Stimulated activated CD4-positive, alpha-beta T cell treated with anti-CD3 and anti-CD28 coated beads, Interleukin-4, amount 100 ng/mL, for 1 hour (primary cell): Measurements from ENCODE around the gene CEP350.

Experiments used
- DNase-seq: peaks from one replicate; pipeline ENCODE4 v3.0.0-alpha.2; 2020

The CEP350 gene

DNA sequence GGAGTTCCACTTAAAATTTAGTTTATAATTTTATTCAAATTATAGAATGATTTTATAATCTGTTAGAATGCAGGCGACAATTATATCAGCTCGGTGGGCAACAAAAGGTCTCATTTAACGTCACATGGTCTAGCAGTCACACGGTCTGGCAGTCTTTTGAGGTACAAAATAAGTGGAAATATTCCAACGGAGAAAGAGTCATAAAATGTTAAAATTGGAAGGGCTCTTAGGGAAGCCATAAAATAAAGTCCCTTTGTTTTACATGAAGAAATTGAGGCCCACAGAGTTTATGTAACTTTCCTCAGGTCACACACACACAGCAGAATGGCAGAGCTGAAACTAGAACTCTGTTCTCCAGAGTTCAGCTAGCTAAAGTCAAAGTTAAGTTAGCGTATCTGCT lies 115.7 kb downstream of the CEP350 start:
- no peak for DNase-seq

DNA sequence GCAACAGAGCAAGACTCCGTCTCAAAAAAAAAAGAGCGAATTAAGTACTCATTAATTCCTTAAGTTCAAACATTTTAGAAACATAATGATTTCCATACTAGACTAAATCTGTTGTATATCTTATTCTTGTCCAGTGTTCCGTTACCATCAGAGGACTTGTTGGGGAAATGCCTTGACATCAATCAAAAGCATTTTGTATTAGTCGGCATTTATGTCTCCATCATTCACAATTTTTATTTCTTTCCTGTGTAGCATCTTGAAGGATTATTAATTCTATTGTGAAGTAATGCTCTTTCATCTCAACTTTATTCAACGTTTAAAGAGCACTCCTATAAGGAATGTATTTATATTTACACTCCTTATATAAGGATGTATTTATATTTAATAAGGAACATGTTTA lies 117.1 kb downstream of the CEP350 start:
- no peak for DNase-seq

DNA sequence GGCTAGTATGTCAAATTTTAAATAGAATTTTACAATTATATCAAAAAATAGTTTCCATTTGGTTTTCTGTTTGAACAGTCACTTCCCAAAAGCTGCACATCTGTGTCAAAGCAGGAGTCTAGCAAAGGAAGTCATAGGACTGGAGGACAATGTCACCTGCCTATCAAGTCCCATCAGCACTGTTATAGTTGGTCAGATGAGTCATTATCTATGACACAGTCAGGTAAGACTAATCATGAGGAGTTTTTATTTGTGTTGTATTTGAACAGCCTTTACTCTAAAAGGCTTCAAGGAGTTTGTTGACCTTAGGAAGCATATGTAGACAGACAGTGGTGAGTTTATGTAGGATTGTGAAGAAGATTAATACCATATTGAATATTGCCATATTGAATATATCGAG lies 125.8 kb downstream of the CEP350 start:
- no peak for DNase-seq

DNA sequence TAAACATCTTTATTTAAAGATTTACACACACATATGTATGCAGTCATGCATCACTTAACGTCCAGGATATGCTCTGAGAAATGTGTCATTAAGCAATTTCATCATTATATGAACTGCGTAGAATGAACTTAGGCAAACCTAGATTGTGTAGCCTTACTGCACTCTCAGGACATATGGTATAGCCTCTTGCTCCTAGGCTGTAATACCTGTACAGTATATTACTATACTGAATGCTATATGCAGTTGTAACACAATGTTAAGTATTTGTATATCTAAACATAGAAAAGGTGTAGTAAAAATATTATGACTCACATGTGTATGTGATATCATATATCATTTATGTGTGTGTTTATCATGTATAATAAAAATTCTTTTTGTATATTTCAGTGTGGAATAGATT lies 126.9 kb downstream of the CEP350 start:
- DNase-seq: no peak

DNA sequence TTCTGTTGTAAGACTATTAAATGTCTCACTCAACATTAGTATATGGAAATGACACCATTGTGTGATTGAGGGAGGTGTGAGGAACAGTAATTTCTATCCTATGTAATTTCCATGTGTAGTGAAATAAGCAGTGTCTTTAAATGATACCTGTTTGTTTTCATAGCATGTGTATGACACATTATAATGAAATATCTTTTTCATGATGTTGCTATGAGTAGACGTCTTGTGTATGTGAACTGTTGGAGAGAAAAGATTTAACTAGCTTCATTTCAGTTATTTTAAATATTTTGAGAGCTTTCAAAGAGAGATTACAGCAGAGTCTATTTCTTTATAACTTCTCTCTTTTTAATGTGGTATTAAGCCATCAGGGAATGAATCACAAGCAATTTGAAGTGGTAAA lies 128.6 kb downstream of the CEP350 start:
- DNase-seq: no peak

DNA sequence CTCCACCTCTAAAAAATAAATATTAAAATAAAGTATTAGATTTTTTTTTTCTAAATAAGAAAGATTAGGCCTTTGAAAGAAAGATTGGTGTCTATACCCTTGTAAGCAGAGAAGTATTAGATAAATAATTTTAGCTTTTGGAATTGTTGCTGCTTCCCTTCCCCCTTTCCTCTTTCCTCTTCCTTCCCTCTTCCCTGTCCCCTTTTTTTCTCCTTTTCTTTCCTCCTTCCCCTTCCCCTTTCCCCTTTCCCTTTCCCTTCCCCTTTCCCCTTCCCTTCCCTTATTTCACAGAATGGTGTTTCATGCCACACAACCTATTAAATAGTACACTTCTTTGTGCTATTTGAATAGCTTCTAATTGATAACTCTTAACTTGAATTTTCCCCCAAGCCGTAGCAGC lies 130.3 kb downstream of the CEP350 start:
- no peak for DNase-seq

DNA sequence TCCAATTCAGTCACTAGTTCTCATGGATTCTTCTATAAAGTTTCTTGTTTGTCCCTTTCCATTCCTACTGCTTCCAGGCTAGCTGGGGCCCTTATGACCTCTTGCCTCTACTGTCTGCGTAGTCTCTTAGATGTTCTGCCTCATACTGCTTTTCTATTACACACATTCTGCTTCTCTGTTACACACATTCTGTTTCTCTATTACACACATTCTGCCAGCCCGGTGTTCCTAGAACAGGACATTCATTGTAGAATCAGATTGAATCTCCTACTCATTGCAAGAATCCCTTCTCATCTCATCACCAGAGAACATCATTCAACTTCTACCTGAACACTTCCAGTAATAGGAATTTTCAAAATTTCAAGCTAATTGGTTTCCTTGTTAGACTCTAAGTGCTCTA lies 130.7 kb downstream of the CEP350 start:
- DNase-seq: no peak

DNA sequence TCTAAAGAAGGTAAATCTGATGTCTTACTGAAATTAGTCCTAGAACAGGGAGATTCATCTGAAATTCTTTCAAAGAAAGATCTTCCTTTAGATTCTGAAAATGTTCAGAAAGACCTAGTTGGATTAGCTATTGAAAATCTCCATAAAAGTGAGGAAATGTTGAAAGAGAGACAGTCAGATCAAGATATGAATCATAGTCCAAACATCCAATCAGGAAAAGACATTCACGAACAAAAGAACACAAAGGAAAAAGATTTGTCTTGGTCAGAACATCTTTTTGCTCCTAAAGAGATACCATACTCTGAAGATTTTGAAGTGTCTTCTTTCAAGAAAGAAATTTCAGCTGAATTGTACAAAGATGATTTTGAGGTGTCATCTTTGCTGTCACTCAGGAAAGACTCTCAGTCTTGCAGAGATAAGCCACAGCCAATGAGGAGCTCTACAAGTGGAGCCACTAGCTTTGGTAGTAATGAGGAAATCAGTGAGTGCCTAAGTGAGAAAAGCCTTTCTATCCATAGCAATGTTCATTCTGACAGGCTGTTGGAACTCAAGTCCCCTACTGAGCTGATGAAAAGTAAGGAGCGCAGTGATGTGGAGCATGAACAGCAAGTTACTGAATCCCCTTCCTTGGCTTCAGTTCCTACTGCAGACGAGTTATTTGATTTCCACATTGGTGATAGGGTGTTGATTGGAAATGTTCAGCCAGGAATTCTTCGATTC lies 138.5 kb downstream of the CEP350 start:
- DNase-seq: no peak

DNA sequence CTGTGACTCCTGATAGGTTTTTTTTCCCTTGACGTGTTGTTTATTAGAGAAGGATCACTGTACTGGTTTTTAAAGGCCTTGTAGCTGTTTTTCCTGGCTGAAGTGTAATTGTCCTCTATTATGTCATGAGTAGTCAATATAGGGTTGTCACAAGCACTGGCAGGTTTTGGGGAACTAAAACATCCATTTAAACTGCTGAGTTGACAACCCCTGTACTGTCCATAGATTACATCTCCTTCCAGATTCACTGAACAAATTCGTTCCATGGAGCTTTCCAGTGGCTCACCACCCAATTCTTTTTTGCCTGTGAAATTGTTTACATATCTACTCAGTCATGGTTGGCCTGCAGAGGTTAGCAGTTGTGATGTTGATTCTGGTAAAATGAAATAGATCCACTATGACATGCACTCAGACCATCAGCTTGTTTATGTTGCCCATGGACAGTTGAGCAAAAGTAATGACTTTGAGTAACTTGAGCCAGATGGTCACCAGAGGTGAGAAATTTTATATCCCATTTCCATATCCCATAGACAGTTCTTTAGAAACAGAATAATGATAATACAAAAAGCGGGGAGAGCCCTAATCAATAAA lies 140.2 kb downstream of the CEP350 start:
- no peak for DNase-seq

DNA sequence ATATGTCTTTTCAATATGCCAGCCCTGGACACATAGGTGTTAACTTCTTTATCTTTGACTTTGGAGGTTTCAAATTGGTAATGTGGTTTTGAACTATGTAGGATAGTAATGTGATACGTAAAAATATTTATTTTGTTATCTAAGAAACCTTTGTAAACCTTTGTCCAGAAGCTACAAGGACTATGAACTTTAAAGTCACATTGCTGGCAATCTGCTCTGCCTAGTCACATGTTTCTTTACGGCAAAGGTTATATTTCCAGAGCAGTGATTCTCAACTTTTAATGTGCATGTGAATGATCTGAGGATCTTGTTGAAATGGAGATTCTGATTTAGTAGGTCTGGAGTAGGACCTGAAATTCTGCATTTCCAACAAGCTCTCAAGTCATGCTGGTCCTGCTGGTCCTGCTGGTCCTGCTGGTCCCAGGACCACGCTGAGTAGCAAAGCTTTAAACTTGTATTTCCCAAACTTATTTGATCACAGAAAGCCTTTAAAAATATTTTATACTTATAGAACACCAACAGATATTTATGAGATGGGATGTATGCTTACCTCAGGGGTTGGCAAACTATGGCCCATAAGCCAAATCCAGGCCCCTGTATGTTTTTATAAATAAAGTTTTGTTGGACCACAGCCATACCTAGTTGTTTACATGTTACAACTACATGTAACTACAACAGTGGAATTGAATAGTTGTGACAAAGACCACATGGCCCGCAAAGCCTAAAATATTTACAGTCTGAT lies 142.1 kb downstream of the CEP350 start:
- DNase-seq: no peak

DNA sequence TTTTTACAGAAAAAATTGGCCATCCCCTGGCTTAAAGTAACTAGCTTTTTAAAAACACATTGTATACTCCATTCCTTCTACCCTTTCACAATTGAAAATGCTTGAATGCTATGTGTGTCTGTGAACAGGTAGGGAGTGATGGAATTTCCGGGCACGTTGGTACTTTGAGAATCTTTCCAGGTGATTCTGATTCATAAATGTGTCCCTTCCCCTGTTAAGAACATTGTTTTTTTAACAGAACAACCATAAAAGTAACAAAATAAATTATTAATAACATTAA lies 142.7 kb downstream of the CEP350 start:
- DNase-seq: no peak

DNA sequence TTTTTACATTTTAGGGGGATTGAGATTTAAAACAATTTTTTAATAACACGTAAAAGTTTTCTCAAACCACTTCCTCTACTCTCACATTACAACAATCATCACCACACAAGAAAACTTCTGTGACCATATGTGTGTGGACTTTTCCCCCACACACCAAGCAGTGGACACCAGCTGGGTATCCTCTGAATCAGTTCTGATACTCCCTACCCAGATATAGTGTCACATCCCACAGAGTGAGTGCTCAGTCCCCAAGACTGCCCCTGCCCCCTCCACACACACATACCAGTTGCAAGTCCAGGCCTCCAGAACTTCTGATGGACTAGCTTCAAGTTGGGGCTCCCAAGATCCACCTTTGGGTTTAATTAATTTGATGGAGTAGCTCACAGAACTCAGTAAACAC lies 146.8 kb downstream of the CEP350 start:
- no peak for DNase-seq

DNA sequence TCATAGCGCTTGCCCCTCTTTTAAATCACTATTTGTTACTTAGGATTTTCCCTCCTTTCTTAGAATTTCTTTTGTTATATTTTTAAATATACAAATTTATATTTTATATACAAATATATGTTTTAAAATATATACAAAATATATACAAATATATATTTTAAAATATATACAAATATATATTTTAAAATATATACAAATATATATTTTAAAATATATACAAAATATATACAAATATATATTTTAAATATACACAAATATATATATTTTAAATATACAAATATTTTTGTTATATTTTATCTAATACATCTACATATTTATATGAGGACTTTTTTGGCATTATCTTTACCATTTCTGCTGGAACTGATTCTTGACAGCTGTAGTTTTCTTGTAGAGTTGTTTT lies 149.2 kb downstream of the CEP350 start:
- no peak for DNase-seq

DNA sequence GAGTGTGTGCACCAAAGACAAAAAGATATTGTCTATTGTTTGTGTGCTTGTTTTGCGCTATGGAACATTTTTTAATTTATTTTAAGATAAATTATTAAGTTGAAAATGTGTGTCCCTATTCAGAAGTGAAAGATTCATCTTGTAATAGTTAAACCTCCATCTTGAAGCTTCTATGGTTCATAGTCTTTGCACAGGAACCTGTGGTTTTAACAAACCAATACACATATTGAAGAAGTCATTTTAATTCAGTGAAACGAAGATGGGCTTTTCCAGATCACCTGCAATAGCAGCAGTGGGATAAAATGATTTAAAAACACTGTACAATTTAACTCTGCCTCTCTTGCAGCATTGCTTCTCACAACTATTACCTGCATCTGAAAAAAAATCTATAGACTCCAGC lies 157.5 kb downstream of the CEP350 start:
- DNase-seq: no peak

DNA sequence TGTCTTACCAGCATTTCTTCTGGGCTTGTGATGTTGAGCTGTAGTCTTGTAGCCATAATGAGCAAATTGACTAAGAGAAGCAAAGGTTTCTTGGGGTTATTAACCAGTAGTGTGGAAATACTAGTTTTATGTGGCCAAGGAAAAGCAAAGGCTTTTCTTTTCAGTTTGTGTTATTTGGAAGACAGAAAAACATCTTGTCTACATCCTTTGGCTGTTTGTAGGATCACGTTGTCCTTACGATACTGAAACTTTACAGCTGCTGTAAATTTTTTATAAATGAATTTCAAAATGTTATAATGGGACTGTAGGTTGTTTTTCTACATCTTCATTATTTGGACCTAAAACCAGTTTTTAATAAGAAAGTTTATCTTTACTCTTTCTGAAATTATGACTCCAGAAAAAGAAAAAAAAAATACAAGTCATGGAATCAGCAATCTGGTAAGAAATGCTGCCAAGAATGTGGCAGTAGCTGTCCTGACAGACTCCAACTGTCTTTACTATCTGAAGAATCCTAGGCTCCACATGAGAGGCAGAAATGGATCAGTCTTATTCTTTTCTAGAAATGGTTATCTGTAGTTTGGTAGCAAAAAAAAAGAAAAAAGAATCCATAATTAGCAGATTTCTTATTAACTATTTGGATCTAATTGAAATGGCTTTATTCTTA lies 158.5 kb downstream of the CEP350 start:
- no peak for DNase-seq

DNA sequence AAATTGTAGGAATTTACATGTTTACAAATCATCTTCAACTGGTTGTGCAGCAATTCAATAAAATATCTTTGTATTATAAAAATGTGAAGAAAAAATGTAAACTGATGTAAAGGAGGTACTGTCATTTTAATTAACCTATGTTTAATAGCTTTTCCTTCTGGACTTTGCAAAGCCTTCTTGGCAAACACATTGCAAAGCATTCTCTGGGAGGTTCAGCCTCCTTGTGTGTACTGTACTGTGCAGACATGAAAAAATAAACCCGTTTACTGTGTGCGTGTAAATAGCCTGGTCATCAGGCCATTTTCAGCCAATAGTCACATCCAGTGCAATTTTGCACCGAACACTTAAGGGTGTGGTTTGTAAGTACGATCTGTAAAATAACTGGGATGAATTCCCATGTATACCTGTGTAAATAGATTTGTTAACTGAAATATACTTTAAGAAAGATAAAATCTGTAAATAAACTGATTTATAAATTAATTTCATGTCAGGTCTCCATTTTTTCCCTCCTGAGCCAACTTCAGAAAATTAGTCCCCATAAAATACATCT lies 159.9 kb downstream of the CEP350 start:
- no peak for DNase-seq

DNA sequence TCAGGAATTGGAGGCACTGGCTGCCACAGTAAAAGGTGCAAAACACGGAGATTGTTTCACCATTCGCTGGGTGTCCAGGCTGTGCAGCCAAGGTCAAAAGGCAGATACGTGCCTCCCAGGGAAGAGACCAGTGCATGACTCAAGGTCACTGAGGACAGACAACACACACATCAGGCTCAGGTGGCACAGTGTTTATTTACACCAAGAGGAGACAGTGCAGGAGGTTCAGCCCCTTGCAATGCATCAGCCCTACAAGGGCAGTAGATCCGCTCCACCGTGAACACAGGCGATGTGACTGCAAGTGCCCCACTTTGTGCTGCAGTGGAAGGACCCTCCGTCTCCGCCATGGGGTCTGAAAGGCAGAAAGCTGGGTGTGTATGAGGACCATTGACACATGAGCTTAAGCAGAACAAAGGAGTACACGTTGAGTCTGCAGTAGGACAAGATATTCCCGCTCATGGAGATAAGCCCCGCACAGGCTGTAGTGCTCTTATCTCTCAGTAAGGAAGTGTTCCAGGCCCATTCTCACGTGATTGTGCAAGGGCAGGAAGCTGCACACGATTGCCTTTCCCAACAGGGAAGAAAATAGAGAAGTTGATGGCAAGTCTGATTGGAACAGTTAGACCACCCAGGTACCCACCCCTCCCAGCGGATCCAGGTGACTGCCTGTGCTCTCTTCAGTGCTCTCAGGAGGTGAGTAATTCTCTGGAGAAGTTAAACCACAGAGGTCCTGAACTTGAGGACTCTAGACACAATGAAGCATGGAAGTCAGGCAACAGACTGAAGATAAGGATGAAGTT lies 162.6 kb downstream of the CEP350 start:
- DNase-seq: no peak

DNA sequence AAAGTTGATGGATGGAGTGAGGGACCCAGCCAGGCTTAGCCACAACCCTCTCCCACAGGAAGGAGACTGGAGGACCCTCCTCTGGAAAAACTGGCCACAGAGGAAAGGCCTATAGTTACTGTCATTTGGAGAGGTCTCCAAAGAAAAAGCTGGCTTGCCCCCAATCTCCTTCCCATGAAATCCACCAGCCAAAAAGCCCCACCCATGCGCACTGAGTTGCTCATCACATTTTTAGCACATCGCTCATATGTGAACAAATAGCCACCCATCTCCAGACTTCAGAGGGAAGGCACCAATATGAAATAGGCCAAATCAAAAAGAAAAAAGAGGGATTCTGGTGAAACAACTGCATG lies 163.1 kb downstream of the CEP350 start:
- DNase-seq: no peak

DNA sequence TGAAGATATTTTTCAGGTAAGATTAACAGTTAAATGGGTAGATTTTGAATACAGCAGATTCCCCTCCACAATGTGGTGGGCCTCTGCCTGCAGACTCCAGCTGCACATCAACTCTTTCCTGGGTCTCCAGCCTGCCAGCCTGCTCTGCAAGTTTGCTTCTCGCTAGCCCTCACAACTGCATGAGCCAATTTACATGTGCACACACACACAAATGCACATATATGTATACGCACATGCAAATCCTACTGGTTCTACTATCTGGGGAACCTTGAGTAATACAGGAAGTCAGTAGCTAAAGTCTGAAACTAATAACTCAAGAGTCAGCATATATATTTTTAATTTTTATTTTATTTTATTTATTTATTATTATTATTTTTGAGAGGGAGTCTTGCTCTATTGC lies 165.2 kb downstream of the CEP350 start:
- no peak for DNase-seq

DNA sequence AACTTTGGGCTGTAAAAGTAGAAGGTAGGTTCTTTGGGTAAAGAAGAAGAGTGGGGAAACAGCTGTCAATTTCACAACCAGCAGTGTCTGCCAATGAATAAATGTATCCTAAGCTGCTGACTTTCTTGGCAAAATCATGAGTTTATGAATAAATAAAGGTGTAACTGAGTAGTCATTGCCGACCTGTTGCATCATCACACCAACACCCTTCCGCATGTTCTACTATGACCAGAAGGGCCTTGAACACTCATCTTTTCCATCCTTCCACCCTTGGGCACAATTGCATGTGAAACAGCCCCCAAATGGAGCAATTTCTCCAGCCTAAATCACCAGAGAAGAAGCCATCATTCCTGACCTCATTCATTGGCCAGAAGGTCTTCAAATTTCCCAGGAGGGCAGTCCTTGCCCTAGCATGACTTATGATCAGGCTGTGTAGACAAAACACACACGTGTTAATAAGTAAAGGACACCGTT lies 168.9 kb downstream of the CEP350 start:
- no peak for DNase-seq

DNA sequence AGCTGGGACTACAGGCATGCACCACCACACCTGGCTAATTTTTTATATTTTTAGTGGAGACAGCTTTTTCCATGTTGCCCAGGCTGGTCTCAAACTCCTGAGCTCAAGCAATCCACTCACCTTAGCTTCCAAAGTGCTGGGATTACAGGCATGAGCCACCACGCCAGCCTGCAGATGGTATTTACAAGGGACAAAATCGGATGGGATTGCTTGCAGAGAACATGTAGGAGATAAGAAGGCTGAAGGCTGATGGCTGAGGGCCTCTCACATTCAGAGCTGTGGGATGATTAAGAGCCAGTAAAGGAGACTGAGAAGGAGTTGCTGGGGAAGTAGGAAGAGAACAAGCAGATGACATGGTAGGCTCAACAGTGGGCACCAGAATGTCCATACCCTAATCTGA lies 176.0 kb downstream of the CEP350 start:
- DNase-seq: no peak

DNA sequence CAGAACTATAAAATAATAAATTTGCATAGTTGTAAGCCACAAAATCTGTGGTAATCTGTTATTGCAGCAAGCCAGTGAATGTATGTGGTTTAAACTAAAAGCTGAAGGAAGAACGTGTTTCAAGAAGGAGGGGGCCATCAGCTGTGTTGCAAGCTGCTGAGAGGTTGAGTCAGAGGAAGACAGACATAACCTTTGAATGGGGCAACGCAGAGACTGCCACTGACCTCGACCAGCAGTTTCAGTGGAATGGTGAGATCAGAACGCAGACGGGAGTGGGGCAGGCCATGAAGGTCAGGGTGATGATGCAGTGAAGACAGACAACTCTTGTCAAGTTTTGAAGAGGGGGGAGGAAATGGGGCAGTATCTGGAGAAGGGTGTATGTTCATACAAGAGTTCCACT lies 176.9 kb downstream of the CEP350 start:
- no peak for DNase-seq

DNA sequence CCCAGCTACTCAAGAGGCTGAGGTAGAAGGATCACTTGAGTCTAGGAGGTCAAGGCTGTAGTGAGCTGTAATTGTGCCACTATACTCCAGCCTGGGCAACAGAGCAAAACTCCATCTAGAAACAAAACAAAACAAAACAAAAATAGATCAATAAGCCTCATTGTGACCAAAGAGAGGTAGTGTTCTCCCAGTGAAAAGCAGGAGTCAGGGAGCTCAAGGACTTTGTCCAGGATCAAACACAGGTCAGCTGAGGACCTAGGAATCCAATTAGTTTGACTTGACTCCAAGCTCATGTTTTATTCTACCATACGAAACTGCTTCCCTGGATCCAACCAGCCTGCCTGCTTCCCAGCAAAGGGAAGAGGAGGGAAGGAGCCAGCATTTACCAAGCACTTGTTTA lies 178.6 kb downstream of the CEP350 start:
- no peak for DNase-seq
